GM21360 (cell line): Measurements from ENCODE around the gene DIAPH2.

Experiments used
- ATAC-seq: cut with Tn5 transposase; IDR thresholded peaks from one replicate; pipeline ENCODE4 v1.9.1; 2021; ENCODE audit warnings: mild to moderate bottlenecking, moderate library complexity; ENCODE audit not compliant: unreplicated experiment

DIAPH2 gene

GRCh38 chrX:97446298-97446882 is 761.7 kb downstream of the DIAPH2 start:
- no peak for ATAC-seq

GRCh38 chrX:97447306-97447705 is 762.7 kb downstream of the DIAPH2 start:
- ATAC-seq, result no peak

- peak; percentile 57 for ATAC-seq
These were observed 767.6 kb downstream of the DIAPH2 start for GRCh38 chrX:97452283-97452682.

- no peak for ATAC-seq
These were observed 777.1 kb downstream of the DIAPH2 start for GRCh38 chrX:97461763-97462162.

GRCh38 chrX:97471071-97471470 is 786.4 kb downstream of the DIAPH2 start:
- ATAC-seq, result no peak

DNA sequence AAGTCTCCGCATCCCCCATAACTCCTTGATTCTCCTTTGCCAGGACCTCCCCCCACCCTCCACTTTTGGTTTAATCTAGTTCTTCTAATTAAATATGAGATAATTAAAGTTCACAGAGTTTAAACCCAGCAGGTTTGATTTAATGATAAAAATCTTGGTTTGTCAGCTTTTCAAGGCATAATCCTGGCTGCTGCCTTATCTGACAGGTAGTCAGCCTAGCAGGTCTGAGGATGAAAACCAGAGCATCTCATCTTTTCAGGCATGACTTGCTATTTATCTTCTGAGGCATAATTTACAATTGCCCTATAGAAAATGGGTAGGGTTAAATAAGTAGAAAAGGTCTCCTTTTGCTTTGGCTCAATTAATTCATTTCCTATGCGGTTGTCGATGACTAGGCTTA is 790.3 kb downstream of the DIAPH2 start:
- ATAC-seq, result no peak

- no peak for ATAC-seq
These were observed 794.7 kb downstream of the DIAPH2 start for GRCh38 chrX:97479106-97479890.

- ATAC-seq, result no peak
These were observed 796.6 kb downstream of the DIAPH2 start for GRCh38 chrX:97481228-97481627.

DNA sequence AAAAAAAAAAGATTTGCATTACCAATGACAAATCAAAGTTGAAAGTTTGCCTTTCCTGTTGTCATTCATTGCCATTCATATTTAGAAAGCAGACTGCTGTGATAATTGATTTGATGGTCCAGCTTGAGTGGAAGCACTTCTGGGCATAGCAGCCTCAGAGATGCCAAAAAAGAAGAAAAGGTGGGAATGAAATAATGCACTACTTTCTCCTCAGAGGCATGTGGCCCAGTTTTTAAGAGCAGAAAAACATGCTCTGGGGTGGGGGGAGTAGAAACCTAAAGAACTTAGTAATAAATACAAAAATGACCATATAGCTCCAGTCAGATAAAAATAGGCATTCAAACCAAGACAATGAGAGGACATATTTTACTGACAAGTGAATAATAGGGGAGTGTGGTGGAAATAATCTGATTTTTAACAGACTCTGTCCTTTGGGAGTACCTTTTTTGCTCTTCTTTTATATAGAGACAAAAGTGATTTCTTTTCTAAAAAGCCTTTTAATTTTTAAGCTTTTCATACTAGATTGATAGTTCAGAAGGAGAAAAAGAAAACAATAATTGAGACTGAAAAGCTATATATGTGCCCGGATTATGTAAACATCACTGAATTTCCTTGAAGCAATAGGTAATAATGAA is 798.1 kb downstream of the DIAPH2 start:
- no peak for ATAC-seq

- ATAC-seq, result no peak
These were observed 806.0 kb downstream of the DIAPH2 start for GRCh38 chrX:97490656-97491055.

DNA sequence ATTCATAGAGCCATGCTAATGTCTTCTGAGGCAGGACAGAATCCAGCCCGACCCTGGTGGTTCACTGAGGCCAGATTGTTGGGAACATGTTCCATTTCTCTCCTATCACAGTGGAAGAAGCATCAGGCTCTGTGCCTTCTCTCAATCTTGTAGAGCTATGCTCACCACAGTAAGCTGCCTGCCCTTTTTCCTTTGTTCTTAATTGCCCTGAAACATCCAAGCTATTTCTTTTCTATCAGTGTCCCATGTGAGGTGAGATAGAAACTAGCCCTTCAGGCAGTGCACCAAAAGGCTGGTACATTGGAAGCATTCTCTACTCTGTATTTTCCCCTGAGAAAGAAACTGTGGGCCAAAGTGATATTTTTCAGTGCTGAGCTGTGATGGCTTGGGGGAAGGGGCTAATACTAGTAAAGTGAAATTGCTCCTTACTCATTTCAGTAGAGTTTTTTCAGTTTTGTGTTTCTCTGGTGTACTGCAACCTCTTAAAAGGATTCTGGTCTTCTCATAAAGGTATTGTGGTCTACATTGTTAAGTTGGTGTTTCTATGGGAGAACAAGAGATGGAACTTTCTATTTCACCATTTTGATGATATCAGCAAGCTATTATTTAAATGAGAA is 810.2 kb downstream of the DIAPH2 start:
- ATAC-seq, result peak; percentile 96

GRCh38 chrX:97498093-97498492 is 813.5 kb downstream of the DIAPH2 start:
- no peak for ATAC-seq

DNA sequence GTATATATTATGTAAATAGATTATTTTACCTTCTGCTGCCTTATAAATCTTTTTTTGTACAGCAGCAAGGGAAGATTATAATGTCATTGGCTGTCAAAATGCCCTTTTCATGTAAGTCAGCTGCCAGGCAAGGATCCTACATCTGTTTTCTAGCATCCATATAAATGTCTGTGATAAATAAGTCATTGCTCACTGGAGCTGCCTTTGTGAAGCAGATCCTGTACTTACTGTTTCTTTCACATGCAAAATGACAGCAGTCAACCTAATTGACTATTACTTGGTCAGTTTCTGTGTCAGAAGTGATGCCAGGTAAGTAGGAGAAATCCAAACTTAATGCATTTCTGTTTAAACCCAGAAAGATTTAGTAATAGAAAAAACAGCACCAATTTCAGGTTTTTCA is 819.8 kb downstream of the DIAPH2 start:
- ATAC-seq, result no peak

DNA sequence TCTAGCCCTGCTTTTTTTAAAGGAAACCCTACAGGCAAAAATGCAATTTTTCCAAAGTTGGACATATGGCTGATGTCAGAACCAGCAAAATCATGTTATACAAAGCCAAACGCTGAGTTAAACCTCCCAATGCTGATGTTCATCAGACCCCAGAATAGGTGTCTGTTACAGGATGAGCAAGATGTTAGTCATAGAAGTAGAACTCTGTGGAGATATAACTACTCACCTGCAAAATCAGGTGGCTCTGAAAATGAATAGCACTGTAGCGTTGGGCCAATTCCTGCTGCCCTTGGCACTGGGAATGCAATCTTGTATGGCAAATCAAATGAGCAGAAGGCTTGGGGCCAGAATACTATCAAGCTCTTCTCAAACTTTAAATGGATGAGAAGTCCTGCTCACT is 833.1 kb downstream of the DIAPH2 start:
- no peak for ATAC-seq

DNA sequence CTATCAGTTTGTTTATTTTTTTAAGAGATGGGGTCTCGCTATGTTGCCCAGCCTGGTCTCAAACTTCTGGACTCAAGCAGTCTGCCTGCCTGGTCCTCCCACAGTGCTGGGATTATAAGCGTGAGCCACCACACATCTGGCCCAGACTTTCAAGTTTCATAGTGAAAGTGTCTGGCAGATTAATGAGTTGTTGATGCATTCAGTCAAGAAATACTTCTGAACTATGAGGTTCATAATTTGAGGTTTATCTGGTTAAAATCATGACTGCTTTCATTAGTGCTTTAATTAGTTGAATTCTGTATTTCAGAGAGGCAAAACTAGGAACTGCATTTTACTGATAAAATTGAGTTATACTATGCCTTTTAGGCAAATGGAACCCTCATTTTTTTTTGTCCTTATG is 837.7 kb downstream of the DIAPH2 start:
- ATAC-seq, result no peak

GRCh38 chrX:97524340-97524739 is 839.7 kb downstream of the DIAPH2 start:
- ATAC-seq, result no peak

- ATAC-seq, result no peak
These were observed 840.4 kb downstream of the DIAPH2 start for GRCh38 chrX:97524997-97525396.

GRCh38 chrX:97525981-97526380 is 841.3 kb downstream of the DIAPH2 start:
- no peak for ATAC-seq

DNA sequence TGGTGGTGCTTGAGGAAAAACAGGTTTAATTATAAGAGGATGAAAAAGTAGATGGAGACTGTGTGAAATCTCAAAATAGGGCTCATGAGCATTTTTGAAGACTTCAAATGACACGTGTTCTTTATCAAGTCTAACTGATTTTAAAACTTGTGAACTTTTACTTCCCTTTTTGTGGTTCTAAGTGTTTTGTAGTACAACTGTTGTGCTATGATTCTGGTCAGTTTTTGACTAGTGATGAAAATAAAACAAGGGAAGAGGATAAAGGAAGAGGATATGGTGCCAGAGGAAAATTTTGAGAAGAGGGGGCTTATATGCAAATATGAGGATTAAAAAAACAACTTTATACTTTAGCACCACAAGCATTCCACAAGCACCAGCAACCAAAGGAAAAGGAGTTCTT is 843.1 kb downstream of the DIAPH2 start:
- no peak for ATAC-seq

DNA sequence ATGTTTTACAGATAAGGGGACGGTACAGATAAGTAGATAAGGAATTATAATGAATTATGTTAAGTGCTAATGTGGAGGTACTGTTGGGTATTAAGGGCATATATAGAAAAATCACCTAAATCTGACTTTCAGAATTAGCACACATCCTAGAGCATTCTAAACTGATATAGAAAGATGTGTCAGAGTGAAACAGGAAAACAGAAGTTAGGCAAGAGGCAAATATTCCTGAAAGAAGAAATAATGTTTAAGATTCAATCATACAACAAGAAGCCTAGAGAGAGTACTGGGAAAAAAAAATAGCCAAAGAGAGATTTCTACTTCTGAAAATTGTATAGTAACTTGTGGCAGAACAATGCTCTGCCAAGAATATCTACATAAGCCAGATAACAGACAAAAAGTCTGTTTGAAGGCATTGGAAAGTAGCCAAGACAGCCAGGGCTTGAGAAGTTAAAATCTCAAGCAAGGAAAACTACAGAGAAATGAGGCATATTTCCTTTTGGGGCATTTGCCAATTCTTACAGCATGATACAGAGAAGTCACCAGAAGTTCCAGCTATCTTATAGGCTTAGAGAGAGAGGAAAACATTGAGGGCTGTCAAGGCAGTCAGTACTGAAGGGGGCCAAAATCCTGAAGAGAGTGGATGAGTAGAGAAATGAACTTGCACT is 845.0 kb downstream of the DIAPH2 start:
- no peak for ATAC-seq

DNA sequence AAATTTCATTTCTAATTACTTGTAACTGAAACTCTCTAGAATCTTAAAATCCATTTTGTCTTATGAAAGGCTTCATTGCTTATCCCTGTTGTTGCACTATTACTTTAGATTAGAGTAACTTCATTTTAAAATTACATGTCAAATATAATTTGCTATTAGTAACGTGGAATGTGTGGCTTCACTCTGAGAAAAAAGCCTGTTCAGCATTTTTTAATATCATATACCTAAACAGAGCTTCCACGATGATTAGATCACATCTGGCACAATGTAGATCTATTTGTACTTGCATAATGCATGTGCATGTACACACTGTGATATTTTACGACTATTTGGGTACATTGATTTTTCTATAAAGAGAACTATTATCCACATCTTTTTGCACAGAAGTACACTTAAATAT is 847.2 kb downstream of the DIAPH2 start:
- no peak for ATAC-seq
